Measurements from ENCODE around the gene PARP3.

GRCh38 chr3:51966922-51967383 lies 24.8 kb downstream of the PARP3 start:
- no peak for TF ChIP-seq CTCF (IDR thresholded peaks at IDR 0.05)
- TF ChIP-seq POLR2A (IDR thresholded peaks at IDR 0.05) = no peak
